Neural cell (in vitro differentiated cells): ENCODE data around the gene REEP5. TPM values are rescaled to one million over a fixed set of nuclear protein-coding genes. Genes with fewer than 3 reads are reported as not detected.
"Not testable (repeated sequence)": the region's sequence is repeated elsewhere in the genome, so short reads cannot be mapped to it uniquely, and the experiment has no call there.

Source experiments
- H2AFZ ChIP-seq: fragments of 200-600, 300-800 bp; sonication (generic), shearing (Covaris generic); 2 replicates; pipeline ENCODE4 v1.6.0; 2014; ENCODE audit warnings: low read depth, mild to moderate bottlenecking, antibody characterized with exemption, low read length, moderate library complexity
- H3F3A ChIP-seq: fragments of 200-600 bp; shearing (Covaris generic); 2 replicates; pipeline ENCODE4 v1.6.1; 2016; ENCODE audit warnings: mild to moderate bottlenecking, moderate library complexity, mixed read lengths, antibody characterized with exemption, low read length; ENCODE audit not compliant: insufficient read depth, poor library complexity, severe bottlenecking
- H3K27ac ChIP-seq: fragments of 200-600, 300-800 bp; sonication (generic), shearing (Covaris generic); 2 replicates; pipeline ENCODE4 v1.5.1; 2014; ENCODE audit warnings: mild to moderate bottlenecking, low read length, moderate library complexity
- H3K27me3 ChIP-seq: fragments of 300-800, 200-600 bp; sonication (generic), shearing (Covaris generic); 2 replicates; pipeline ENCODE4 v1.6.0; 2014; ENCODE audit warnings: mild to moderate bottlenecking, low read depth, low read length, moderate library complexity; ENCODE audit not compliant: insufficient read depth
- H3K36me3 ChIP-seq: fragments of 300-800, 200-600 bp; sonication (generic), shearing (Covaris generic); 2 replicates; pipeline ENCODE4 v1.5.1; 2014; ENCODE audit warnings: mild to moderate bottlenecking, antibody characterized with exemption, low read length, moderate library complexity; ENCODE audit not compliant: insufficient read depth
- H3K4me2 ChIP-seq: fragments of 300-800, 200-600 bp; sonication (generic), shearing (Covaris generic); 2 replicates; pipeline ENCODE4 v1.6.0; 2014; ENCODE audit warnings: mild to moderate bottlenecking, low read length
- H3K4me3 ChIP-seq: fragments of 300-800, 200-600 bp; sonication (generic), shearing (Covaris generic); 2 replicates; pipeline ENCODE4 v1.5.1; 2014; ENCODE audit warnings: mild to moderate bottlenecking, low read length, moderate library complexity
- H3K79me2 ChIP-seq: fragments of 200-600 bp; shearing (Covaris generic); replicated peaks from 2 replicates; pipeline ENCODE4 v1.6.0; 2014; ENCODE audit warnings: mild to moderate bottlenecking, low read length, moderate library complexity; ENCODE audit not compliant: insufficient read depth
- H3K9ac ChIP-seq: fragments of 300-800, 200-600 bp; sonication (generic), shearing (Covaris generic); 2 replicates; pipeline ENCODE4 v1.6.1; 2016; ENCODE audit warnings: mild to moderate bottlenecking, low read length, mixed read lengths
- H3K9me2 ChIP-seq: fragments of 200-600 bp; shearing (Covaris generic); 2 replicates; pipeline ENCODE4 v1.6.1; 2016; ENCODE audit warnings: mild to moderate bottlenecking, low read length, mixed read lengths; ENCODE audit not compliant: insufficient read depth
- H3K9me3 ChIP-seq: fragments of 200-600, 300-800 bp; sonication (generic), shearing (Covaris generic); 2 replicates; pipeline ENCODE4 v1.6.1; 2016; ENCODE audit warnings: mild to moderate bottlenecking, mixed run types, low read length, moderate library complexity, mixed read lengths
- H4K20me1 ChIP-seq: fragments of 200-600 bp; shearing (Covaris generic); 2 replicates; pipeline ENCODE4 v1.6.1; 2016; ENCODE audit warnings: mild to moderate bottlenecking, mixed run types; ENCODE audit not compliant: insufficient read depth
- CTCF ChIP-seq: fragments of 450-650 bp; IDR thresholded peaks from 2 replicates; pipeline ENCODE4 v1.5.1; 2014; ENCODE audit warnings: antibody characterized with exemption, mild to moderate bottlenecking, moderate library complexity; ENCODE audit not compliant: poor library complexity, severe bottlenecking
- EP300 ChIP-seq: fragments of 450-650 bp; conservative IDR thresholded peaks from 2 replicates; pipeline ENCODE4 v1.6.1; 2014; ENCODE audit warnings: antibody characterized with exemption, mild to moderate bottlenecking, moderate library complexity; ENCODE audit not compliant: poor library complexity, severe bottlenecking
- EZH2 ChIP-seq: fragments of 200-600, 300-800 bp; shearing (Covaris generic), sonication (generic); IDR thresholded peaks from 2 replicates; pipeline ENCODE4 v1.6.1; 2014; ENCODE audit warnings: antibody characterized with exemption, low read length, borderline replicate concordance, mild to moderate bottlenecking; ENCODE audit not compliant: insufficient read depth, poor library complexity, severe bottlenecking
- MXI1 ChIP-seq: fragments of 450-650 bp; conservative IDR thresholded peaks from 2 replicates; pipeline ENCODE4 v1.6.1; 2014; ENCODE audit warnings: antibody characterized with exemption, mild to moderate bottlenecking; ENCODE audit not compliant: poor library complexity, severe bottlenecking
- POLR2AphosphoS5 ChIP-seq: IDR thresholded peaks from 2 replicates; pipeline ENCODE4 v1.6.1; 2012
- RAD21 ChIP-seq: fragments of 450-650 bp; conservative IDR thresholded peaks from 2 replicates; pipeline ENCODE4 v1.6.1; 2014; ENCODE audit warnings: antibody characterized with exemption, mild to moderate bottlenecking, moderate library complexity
- SMC3 ChIP-seq: fragments of 450-650 bp; conservative IDR thresholded peaks from 2 replicates; pipeline ENCODE4 v1.6.1; 2014; ENCODE audit warnings: antibody characterized with exemption, mild to moderate bottlenecking, moderate library complexity; ENCODE audit not compliant: poor library complexity
- TAF1 ChIP-seq: IDR thresholded peaks from 2 replicates; pipeline ENCODE4 v1.6.1; 2012; ENCODE audit warnings: low read depth
- polyA plus RNA-seq: library from polyadenylated mRNA; depleted of rRNA; stranded (reverse); fragments of >200 nt; gene quantifications from 2 replicates; pipeline ENCODE4 v1.2.3, GENCODE V29; 2014
- TF ChIP-seq, protein P1 (sequence below): IDR thresholded peaks from 2 replicates; pipeline ENCODE4 v1.6.1; 2012; ENCODE audit warnings: borderline replicate concordance

The REEP5 gene
- polyA plus RNA-seq, 1 donor from 2014 or later: 51.6 TPM

- Histone ChIP-seq H4K20me1 (no peaks in the 10 kb centered on the region), H3K79me2 (no peaks in the 10 kb centered on the region), H3K4me3 (no peak overlapping the region), H3K9ac (no peak overlapping the region), H3F3A (no peaks in the 10 kb centered on the region), H3K36me3 (peaks cover 9% of the 10 kb centered on the region), H3K27ac (no peak overlapping the region), H3K27me3 (no peaks in the 10 kb centered on the region), H3K4me2 (no peak overlapping the region), H2AFZ (no peak overlapping the region), H3K9me3 (no peaks in the 10 kb centered on the region), H3K9me2 (no peaks in the 10 kb centered on the region)
- no peak for TF ChIP-seq EP300
- no peak for TF ChIP-seq CTCF
- no peak for TF ChIP-seq SMC3
- TF ChIP-seq EZH2: no peak
- TF ChIP-seq, protein P1, sequence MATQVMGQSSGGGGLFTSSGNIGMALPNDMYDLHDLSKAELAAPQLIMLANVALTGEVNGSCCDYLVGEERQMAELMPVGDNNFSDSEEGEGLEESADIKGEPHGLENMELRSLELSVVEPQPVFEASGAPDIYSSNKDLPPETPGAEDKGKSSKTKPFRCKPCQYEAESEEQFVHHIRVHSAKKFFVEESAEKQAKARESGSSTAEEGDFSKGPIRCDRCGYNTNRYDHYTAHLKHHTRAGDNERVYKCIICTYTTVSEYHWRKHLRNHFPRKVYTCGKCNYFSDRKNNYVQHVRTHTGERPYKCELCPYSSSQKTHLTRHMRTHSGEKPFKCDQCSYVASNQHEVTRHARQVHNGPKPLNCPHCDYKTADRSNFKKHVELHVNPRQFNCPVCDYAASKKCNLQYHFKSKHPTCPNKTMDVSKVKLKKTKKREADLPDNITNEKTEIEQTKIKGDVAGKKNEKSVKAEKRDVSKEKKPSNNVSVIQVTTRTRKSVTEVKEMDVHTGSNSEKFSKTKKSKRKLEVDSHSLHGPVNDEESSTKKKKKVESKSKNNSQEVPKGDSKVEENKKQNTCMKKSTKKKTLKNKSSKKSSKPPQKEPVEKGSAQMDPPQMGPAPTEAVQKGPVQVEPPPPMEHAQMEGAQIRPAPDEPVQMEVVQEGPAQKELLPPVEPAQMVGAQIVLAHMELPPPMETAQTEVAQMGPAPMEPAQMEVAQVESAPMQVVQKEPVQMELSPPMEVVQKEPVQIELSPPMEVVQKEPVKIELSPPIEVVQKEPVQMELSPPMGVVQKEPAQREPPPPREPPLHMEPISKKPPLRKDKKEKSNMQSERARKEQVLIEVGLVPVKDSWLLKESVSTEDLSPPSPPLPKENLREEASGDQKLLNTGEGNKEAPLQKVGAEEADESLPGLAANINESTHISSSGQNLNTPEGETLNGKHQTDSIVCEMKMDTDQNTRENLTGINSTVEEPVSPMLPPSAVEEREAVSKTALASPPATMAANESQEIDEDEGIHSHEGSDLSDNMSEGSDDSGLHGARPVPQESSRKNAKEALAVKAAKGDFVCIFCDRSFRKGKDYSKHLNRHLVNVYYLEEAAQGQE: no peak
- no peak for TF ChIP-seq TAF1
- TF ChIP-seq MXI1: no peak
- TF ChIP-seq RAD21: no peak
- no peak for TF ChIP-seq POLR2AphosphoS5
These were observed 26.3 kb downstream of the REEP5 start for GRCh38 chr5:112895682-112896081.

DNA sequence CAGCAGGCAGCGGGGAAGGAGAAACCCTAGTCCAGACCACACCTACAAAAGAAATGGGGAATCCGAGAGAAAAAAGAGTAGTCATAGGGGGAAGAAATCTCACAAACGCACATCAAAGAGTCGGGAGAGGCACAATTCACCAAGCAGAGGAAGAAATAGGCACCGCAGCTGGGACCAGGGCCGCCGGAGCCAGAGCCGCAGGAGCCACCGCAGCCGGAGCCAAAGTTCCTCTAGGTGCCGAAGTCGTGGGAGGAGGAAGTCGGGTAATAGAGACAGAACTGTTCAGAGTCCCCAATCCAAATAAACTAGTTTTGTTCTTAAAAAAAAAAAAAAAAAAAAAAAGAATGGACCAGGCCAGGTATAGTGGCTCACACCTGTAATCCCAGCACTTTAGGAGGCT lies 29.3 kb downstream of the REEP5 start:
- H4K20me1 ChIP-seq: no peaks in the 10 kb centered on the region
- no peak overlapping the region for H2AFZ ChIP-seq
- no peak overlapping the region for H3K9ac ChIP-seq
- H3K4me3 ChIP-seq: no peak overlapping the region
- H3K27me3 ChIP-seq: no peaks in the 10 kb centered on the region
- TF ChIP-seq POLR2AphosphoS5 (no peak), EP300 (no peak), RAD21 (no peak), CTCF (no peak), MXI1 (no peak), SMC3 (no peak), EZH2 (no peak), TAF1 (no peak)
- TF ChIP-seq, protein P1: no peak
- H3K9me2 ChIP-seq: no peaks in the 10 kb centered on the region
- no peaks in the 10 kb centered on the region for H3K79me2 ChIP-seq
- H3K4me2 ChIP-seq: no peak overlapping the region
- peaks cover 9% of the 10 kb centered on the region for H3K36me3 ChIP-seq
- no peaks in the 10 kb centered on the region for H3K9me3 ChIP-seq
- H3F3A ChIP-seq: no peaks in the 10 kb centered on the region
- no peak overlapping the region for H3K27ac ChIP-seq

- H3K9me3 ChIP-seq, H3F3A ChIP-seq, H3K36me3 ChIP-seq, H3K9ac ChIP-seq, H3K27me3 ChIP-seq, H3K9me2 ChIP-seq, H3K79me2 ChIP-seq, H3K4me3 ChIP-seq, H3K4me2 ChIP-seq, H2AFZ ChIP-seq, H3K27ac ChIP-seq, H4K20me1 ChIP-seq: not testable (repeated sequence)
These were observed 30.0 kb downstream of the REEP5 start for GRCh38 chr5:112892066-112892465.
